ENCODE results near the gene GTSF1L.

DNA sequence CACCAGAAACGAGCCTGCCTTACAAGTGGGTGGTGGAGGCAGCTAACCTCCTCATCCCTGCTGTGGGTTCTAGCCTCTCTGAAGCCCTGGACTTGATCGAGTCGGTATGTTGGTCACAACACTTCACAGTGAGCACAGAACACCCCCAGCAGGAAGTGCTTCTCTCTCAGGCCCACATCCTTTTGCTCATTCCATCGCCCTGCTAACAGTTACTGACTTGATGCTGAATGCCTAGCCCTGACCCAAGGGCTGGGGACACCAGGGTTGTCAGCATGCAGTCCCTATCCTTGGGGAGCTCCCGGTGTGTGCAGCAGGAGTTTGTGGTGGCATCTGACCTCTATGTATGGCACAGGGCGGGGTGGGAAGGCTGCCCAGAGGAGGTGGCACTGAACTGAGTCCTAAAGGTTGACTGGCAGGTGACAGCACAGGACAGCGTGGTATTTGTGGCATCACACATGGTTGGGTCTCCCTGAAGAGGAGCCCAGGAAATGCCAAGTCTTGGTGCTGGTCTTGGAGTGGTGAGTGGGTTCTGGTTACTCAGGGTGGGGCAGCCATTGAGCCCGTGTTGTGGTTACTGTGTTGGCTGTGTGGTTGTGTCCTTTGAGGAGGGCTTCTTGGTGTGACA is 26.7 kb downstream of the GTSF1L start:
- TF ChIP-seq, protein P1, sequence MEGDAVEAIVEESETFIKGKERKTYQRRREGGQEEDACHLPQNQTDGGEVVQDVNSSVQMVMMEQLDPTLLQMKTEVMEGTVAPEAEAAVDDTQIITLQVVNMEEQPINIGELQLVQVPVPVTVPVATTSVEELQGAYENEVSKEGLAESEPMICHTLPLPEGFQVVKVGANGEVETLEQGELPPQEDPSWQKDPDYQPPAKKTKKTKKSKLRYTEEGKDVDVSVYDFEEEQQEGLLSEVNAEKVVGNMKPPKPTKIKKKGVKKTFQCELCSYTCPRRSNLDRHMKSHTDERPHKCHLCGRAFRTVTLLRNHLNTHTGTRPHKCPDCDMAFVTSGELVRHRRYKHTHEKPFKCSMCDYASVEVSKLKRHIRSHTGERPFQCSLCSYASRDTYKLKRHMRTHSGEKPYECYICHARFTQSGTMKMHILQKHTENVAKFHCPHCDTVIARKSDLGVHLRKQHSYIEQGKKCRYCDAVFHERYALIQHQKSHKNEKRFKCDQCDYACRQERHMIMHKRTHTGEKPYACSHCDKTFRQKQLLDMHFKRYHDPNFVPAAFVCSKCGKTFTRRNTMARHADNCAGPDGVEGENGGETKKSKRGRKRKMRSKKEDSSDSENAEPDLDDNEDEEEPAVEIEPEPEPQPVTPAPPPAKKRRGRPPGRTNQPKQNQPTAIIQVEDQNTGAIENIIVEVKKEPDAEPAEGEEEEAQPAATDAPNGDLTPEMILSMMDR (IDR thresholded peaks at IDR 0.05): no peak
- no peak for TF ChIP-seq SP1 (CRISPR knock-in tag; conservative IDR thresholded peaks at IDR 0.05)
- no peak for TF ChIP-seq KAT7 (CRISPR knock-in tag; IDR thresholded peaks at IDR 0.05; ENCODE audit: borderline replicate concordance)
- TF ChIP-seq GABPB1 (CRISPR knock-in tag; IDR thresholded peaks at IDR 0.05): no peak
- no peak for TF ChIP-seq FOXJ3 (CRISPR knock-in tag; IDR thresholded peaks at IDR 0.05; ENCODE audit: borderline replicate concordance)
- TF ChIP-seq, protein P2, sequence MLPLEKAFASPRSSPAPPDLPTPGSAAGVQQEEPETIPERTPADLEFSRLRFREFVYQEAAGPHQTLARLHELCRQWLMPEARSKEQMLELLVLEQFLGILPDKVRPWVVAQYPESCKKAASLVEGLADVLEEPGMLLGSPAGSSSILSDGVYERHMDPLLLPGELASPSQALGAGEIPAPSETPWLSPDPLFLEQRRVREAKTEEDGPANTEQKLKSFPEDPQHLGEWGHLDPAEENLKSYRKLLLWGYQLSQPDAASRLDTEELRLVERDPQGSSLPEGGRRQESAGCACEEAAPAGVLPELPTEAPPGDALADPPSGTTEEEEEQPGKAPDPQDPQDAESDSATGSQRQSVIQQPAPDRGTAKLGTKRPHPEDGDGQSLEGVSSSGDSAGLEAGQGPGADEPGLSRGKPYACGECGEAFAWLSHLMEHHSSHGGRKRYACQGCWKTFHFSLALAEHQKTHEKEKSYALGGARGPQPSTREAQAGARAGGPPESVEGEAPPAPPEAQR (CRISPR knock-in tag; IDR thresholded peaks at IDR 0.05): no peak
- TF ChIP-seq, protein P3, sequence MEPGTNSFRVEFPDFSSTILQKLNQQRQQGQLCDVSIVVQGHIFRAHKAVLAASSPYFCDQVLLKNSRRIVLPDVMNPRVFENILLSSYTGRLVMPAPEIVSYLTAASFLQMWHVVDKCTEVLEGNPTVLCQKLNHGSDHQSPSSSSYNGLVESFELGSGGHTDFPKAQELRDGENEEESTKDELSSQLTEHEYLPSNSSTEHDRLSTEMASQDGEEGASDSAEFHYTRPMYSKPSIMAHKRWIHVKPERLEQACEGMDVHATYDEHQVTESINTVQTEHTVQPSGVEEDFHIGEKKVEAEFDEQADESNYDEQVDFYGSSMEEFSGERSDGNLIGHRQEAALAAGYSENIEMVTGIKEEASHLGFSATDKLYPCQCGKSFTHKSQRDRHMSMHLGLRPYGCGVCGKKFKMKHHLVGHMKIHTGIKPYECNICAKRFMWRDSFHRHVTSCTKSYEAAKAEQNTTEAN (CRISPR knock-in tag; IDR thresholded peaks at IDR 0.05): no peak
- TF ChIP-seq TCF7 (CRISPR knock-in tag; IDR thresholded peaks at IDR 0.05; ENCODE audit: low read depth): no peak
- no peak for TF ChIP-seq JUN (CRISPR knock-in tag; IDR thresholded peaks at IDR 0.05)
- TF ChIP-seq, protein P4, sequence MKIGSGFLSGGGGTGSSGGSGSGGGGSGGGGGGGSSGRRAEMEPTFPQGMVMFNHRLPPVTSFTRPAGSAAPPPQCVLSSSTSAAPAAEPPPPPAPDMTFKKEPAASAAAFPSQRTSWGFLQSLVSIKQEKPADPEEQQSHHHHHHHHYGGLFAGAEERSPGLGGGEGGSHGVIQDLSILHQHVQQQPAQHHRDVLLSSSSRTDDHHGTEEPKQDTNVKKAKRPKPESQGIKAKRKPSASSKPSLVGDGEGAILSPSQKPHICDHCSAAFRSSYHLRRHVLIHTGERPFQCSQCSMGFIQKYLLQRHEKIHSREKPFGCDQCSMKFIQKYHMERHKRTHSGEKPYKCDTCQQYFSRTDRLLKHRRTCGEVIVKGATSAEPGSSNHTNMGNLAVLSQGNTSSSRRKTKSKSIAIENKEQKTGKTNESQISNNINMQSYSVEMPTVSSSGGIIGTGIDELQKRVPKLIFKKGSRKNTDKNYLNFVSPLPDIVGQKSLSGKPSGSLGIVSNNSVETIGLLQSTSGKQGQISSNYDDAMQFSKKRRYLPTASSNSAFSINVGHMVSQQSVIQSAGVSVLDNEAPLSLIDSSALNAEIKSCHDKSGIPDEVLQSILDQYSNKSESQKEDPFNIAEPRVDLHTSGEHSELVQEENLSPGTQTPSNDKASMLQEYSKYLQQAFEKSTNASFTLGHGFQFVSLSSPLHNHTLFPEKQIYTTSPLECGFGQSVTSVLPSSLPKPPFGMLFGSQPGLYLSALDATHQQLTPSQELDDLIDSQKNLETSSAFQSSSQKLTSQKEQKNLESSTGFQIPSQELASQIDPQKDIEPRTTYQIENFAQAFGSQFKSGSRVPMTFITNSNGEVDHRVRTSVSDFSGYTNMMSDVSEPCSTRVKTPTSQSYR (CRISPR knock-in tag; IDR thresholded peaks at IDR 0.05): no peak
